Neural cell (in vitro differentiated cells): ENCODE results near the gene INPP5E. TPM values are rescaled to one million over a fixed set of nuclear protein-coding genes. Genes with fewer than 3 reads are reported as not detected.

Experiments used
- H2AFZ ChIP-seq: fragments of 200-600, 300-800 bp; sonication (generic), shearing (Covaris generic); 2 replicates; pipeline ENCODE4 v1.6.0; 2014; ENCODE audit warnings: low read depth, mild to moderate bottlenecking, antibody characterized with exemption, low read length, moderate library complexity
- H3F3A ChIP-seq: fragments of 200-600 bp; shearing (Covaris generic); 2 replicates; pipeline ENCODE4 v1.6.1; 2016; ENCODE audit warnings: mild to moderate bottlenecking, moderate library complexity, mixed read lengths, antibody characterized with exemption, low read length; ENCODE audit not compliant: insufficient read depth, poor library complexity, severe bottlenecking
- H3K27ac ChIP-seq: fragments of 200-600, 300-800 bp; sonication (generic), shearing (Covaris generic); 2 replicates; pipeline ENCODE4 v1.5.1; 2014; ENCODE audit warnings: mild to moderate bottlenecking, low read length, moderate library complexity
- H3K27me3 ChIP-seq: fragments of 300-800, 200-600 bp; sonication (generic), shearing (Covaris generic); 2 replicates; pipeline ENCODE4 v1.6.0; 2014; ENCODE audit warnings: mild to moderate bottlenecking, low read depth, low read length, moderate library complexity; ENCODE audit not compliant: insufficient read depth
- H3K36me3 ChIP-seq: fragments of 300-800, 200-600 bp; sonication (generic), shearing (Covaris generic); 2 replicates; pipeline ENCODE4 v1.5.1; 2014; ENCODE audit warnings: mild to moderate bottlenecking, antibody characterized with exemption, low read length, moderate library complexity; ENCODE audit not compliant: insufficient read depth
- H3K4me2 ChIP-seq: fragments of 300-800, 200-600 bp; sonication (generic), shearing (Covaris generic); 2 replicates; pipeline ENCODE4 v1.6.0; 2014; ENCODE audit warnings: mild to moderate bottlenecking, low read length
- H3K4me3 ChIP-seq: fragments of 300-800, 200-600 bp; sonication (generic), shearing (Covaris generic); 2 replicates; pipeline ENCODE4 v1.5.1; 2014; ENCODE audit warnings: mild to moderate bottlenecking, low read length, moderate library complexity
- H3K79me2 ChIP-seq: fragments of 200-600 bp; shearing (Covaris generic); replicated peaks from 2 replicates; pipeline ENCODE4 v1.6.0; 2014; ENCODE audit warnings: mild to moderate bottlenecking, low read length, moderate library complexity; ENCODE audit not compliant: insufficient read depth
- H3K9ac ChIP-seq: fragments of 300-800, 200-600 bp; sonication (generic), shearing (Covaris generic); 2 replicates; pipeline ENCODE4 v1.6.1; 2016; ENCODE audit warnings: mild to moderate bottlenecking, low read length, mixed read lengths
- H3K9me2 ChIP-seq: fragments of 200-600 bp; shearing (Covaris generic); 2 replicates; pipeline ENCODE4 v1.6.1; 2016; ENCODE audit warnings: mild to moderate bottlenecking, low read length, mixed read lengths; ENCODE audit not compliant: insufficient read depth
- H3K9me3 ChIP-seq: fragments of 200-600, 300-800 bp; sonication (generic), shearing (Covaris generic); 2 replicates; pipeline ENCODE4 v1.6.1; 2016; ENCODE audit warnings: mild to moderate bottlenecking, mixed run types, low read length, moderate library complexity, mixed read lengths
- H4K20me1 ChIP-seq: fragments of 200-600 bp; shearing (Covaris generic); 2 replicates; pipeline ENCODE4 v1.6.1; 2016; ENCODE audit warnings: mild to moderate bottlenecking, mixed run types; ENCODE audit not compliant: insufficient read depth
- CTCF ChIP-seq: fragments of 450-650 bp; IDR thresholded peaks from 2 replicates; pipeline ENCODE4 v1.5.1; 2014; ENCODE audit warnings: antibody characterized with exemption, mild to moderate bottlenecking, moderate library complexity; ENCODE audit not compliant: poor library complexity, severe bottlenecking
- EP300 ChIP-seq: fragments of 450-650 bp; conservative IDR thresholded peaks from 2 replicates; pipeline ENCODE4 v1.6.1; 2014; ENCODE audit warnings: antibody characterized with exemption, mild to moderate bottlenecking, moderate library complexity; ENCODE audit not compliant: poor library complexity, severe bottlenecking
- EZH2 ChIP-seq: fragments of 200-600, 300-800 bp; shearing (Covaris generic), sonication (generic); IDR thresholded peaks from 2 replicates; pipeline ENCODE4 v1.6.1; 2014; ENCODE audit warnings: antibody characterized with exemption, low read length, borderline replicate concordance, mild to moderate bottlenecking; ENCODE audit not compliant: insufficient read depth, poor library complexity, severe bottlenecking
- MXI1 ChIP-seq: fragments of 450-650 bp; conservative IDR thresholded peaks from 2 replicates; pipeline ENCODE4 v1.6.1; 2014; ENCODE audit warnings: antibody characterized with exemption, mild to moderate bottlenecking; ENCODE audit not compliant: poor library complexity, severe bottlenecking
- POLR2AphosphoS5 ChIP-seq: IDR thresholded peaks from 2 replicates; pipeline ENCODE4 v1.6.1; 2012
- RAD21 ChIP-seq: fragments of 450-650 bp; conservative IDR thresholded peaks from 2 replicates; pipeline ENCODE4 v1.6.1; 2014; ENCODE audit warnings: antibody characterized with exemption, mild to moderate bottlenecking, moderate library complexity
- REST ChIP-seq: IDR thresholded peaks from 2 replicates; pipeline ENCODE4 v1.6.1; 2012; ENCODE audit warnings: borderline replicate concordance
- SMC3 ChIP-seq: fragments of 450-650 bp; conservative IDR thresholded peaks from 2 replicates; pipeline ENCODE4 v1.6.1; 2014; ENCODE audit warnings: antibody characterized with exemption, mild to moderate bottlenecking, moderate library complexity; ENCODE audit not compliant: poor library complexity
- TAF1 ChIP-seq: IDR thresholded peaks from 2 replicates; pipeline ENCODE4 v1.6.1; 2012; ENCODE audit warnings: low read depth
- polyA plus RNA-seq: library from polyadenylated mRNA; depleted of rRNA; stranded (reverse); fragments of >200 nt; gene quantifications from 2 replicates; pipeline ENCODE4 v1.2.3, GENCODE V29; 2014

The INPP5E gene
- polyA plus RNA-seq, 1 donor from 2014 or later, result 17.9 TPM

GRCh38 chr9:136416427-136416826 lies 23.2 kb downstream of the INPP5E start:
- H3K27me3 ChIP-seq, result no peaks in the 10 kb centered on the region
- peaks cover 17% of the 10 kb centered on the region for H3K79me2 ChIP-seq
- H3K27ac ChIP-seq, result no peak overlapping the region
- no peaks in the 10 kb centered on the region for H3K9me2 ChIP-seq
- no peaks in the 10 kb centered on the region for H4K20me1 ChIP-seq
- H2AFZ ChIP-seq, result no peak overlapping the region
- H3K36me3 ChIP-seq, result no peaks in the 10 kb centered on the region
- H3K9me3 ChIP-seq, result no peaks in the 10 kb centered on the region
- no peaks in the 10 kb centered on the region for H3F3A ChIP-seq
- H3K9ac ChIP-seq, result no peak overlapping the region
- no peak overlapping the region for H3K4me2 ChIP-seq
- H3K4me3 ChIP-seq, result no peak overlapping the region
- TF ChIP-seq SMC3 (no peak), POLR2AphosphoS5 (no peak), RAD21 (no peak), EP300 (no peak), EZH2 (no peak), CTCF (no peak), TAF1 (no peak), MXI1 (no peak), REST (no peak)

- no peak overlapping the region for H3K27ac ChIP-seq
- TF ChIP-seq EP300 (no peak), RAD21 (no peak), EZH2 (no peak), TAF1 (no peak), CTCF (no peak), POLR2AphosphoS5 (no peak), MXI1 (no peak), REST (no peak), SMC3 (no peak)
- no peak overlapping the region for H3K4me3 ChIP-seq
- no peaks in the 10 kb centered on the region for H3K9me2 ChIP-seq
- no peaks in the 10 kb centered on the region for H4K20me1 ChIP-seq
- no peak overlapping the region for H3K4me2 ChIP-seq
- H2AFZ ChIP-seq, result no peak overlapping the region
- H3K79me2 ChIP-seq, result peaks cover 34% of the 10 kb centered on the region
- H3K9me3 ChIP-seq, result no peaks in the 10 kb centered on the region
- H3K9ac ChIP-seq, result no peak overlapping the region
- H3K27me3 ChIP-seq, result no peaks in the 10 kb centered on the region
- no peaks in the 10 kb centered on the region for H3K36me3 ChIP-seq
- no peaks in the 10 kb centered on the region for H3F3A ChIP-seq
These were observed 26.7 kb downstream of the INPP5E start for GRCh38 chr9:136412962-136413361.
